HEK293T (cell line): ENCODE data around the gene GADD45B.
A peak's percentile ranks its signal among the peaks of the same experiment; 100 is the strongest.

Experiments used
- CTCF ChIA-PET: fragments of 350-600 bp; formaldehyde crosslinking; extraction: SDS; loops from one replicate; lab custom pipeline; 2021; ENCODE audit warnings: antibody characterized with exemption, inconsistent platforms; lab: Yijun Ruan, JAX
- POLR2A ChIA-PET: fragments of 350-600 bp; formaldehyde crosslinking; extraction: SDS; loops from one replicate; lab custom pipeline; 2020; ENCODE audit warnings: antibody characterized with exemption, inconsistent platforms; lab: Yijun Ruan, JAX
- DNase-seq: peaks from one replicate; pipeline ENCODE4 v3.0.0; 2012; ENCODE audit warnings: mixed read lengths; ENCODE audit errors: extremely low spot score
- ARNT ChIP-seq: fragments of 450-650 bp; IDR thresholded peaks from 2 replicates; pipeline ENCODE4 v1.6.1; 2017; ENCODE audit warnings: mild to moderate bottlenecking
- BHLHE40 ChIP-seq: fragments of 450-650 bp; IDR thresholded peaks from 2 replicates; pipeline ENCODE4 v1.6.1; 2016; ENCODE audit warnings: mild to moderate bottlenecking, moderate library complexity, borderline replicate concordance
- CTBP1 ChIP-seq: fragments of 450-650 bp; IDR thresholded peaks from 2 replicates; pipeline ENCODE4 v1.6.1; 2016; ENCODE audit warnings: borderline replicate concordance
- ELF4 ChIP-seq: fragments of 450-650 bp; IDR thresholded peaks from 2 replicates; pipeline ENCODE4 v1.6.1; 2017; ENCODE audit warnings: antibody characterized with exemption
- FOXA1 ChIP-seq: fragments of 450-650 bp; IDR thresholded peaks from 2 replicates; pipeline ENCODE4 v1.6.1; 2016; ENCODE audit warnings: mild to moderate bottlenecking
- FOXK2 ChIP-seq: fragments of 450-650 bp; IDR thresholded peaks from 2 replicates; pipeline ENCODE4 v1.6.1; 2016; ENCODE audit warnings: mild to moderate bottlenecking
- FOXM1 ChIP-seq: fragments of 450-650 bp; IDR thresholded peaks from 2 replicates; pipeline ENCODE4 v1.6.1; 2017; ENCODE audit warnings: mild to moderate bottlenecking, borderline replicate concordance
- HDGF ChIP-seq: fragments of 450-650 bp; IDR thresholded peaks from 2 replicates; pipeline ENCODE4 v1.6.1; 2017; ENCODE audit warnings: antibody characterized with exemption, borderline replicate concordance
- L3MBTL2 ChIP-seq: fragments of 450-650 bp; conservative IDR thresholded peaks from 2 replicates; pipeline ENCODE4 v1.6.1; 2016; ENCODE audit warnings: mild to moderate bottlenecking
- LEF1 ChIP-seq: fragments of 450-650 bp; IDR thresholded peaks from 2 replicates; pipeline ENCODE4 v1.6.1; 2017; ENCODE audit warnings: mild to moderate bottlenecking, borderline replicate concordance
- NFRKB ChIP-seq: fragments of 450-650 bp; IDR thresholded peaks from 2 replicates; pipeline ENCODE4 v1.6.1; 2016; ENCODE audit warnings: mild to moderate bottlenecking, moderate library complexity
- PKNOX1 ChIP-seq: fragments of 450-650 bp; IDR thresholded peaks from 2 replicates; pipeline ENCODE4 v1.6.1; 2016
- SP1 ChIP-seq: fragments of 450-650 bp; IDR thresholded peaks from 2 replicates; pipeline ENCODE4 v1.6.1; 2017
- SUZ12 ChIP-seq: fragments of 450-650 bp; IDR thresholded peaks from 2 replicates; pipeline ENCODE4 v1.6.1; 2016; ENCODE audit warnings: mild to moderate bottlenecking
- TARDBP ChIP-seq: fragments of 450-650 bp; IDR thresholded peaks from 2 replicates; pipeline ENCODE4 v1.6.1; 2016
- ZNF384 ChIP-seq: fragments of 450-650 bp; IDR thresholded peaks from 2 replicates; pipeline ENCODE4 v1.6.1; 2016

Gene GADD45B

GRCh38 chr19:2475702-2476450 is at the start of gene GADD45B:
Gene GADD45B, plus strand, starts transcription at chr19:2476127. Its CDS starts 232 bp downstream, at chr19:2476359.
- ChIA-PET POLR2A (interaction anchor here (0.6 to 6.2 kb wide), 59 partner anchors 8 to 599 kb away, joined by 3 to 151 read pairs (median 8); partner anchors contain the start of genes LMNB2, LSM7, SPPL2B and THOP1), CTCF (interaction anchor here (0.6 to 3.1 kb wide), 8 partner anchors 21 to 135 kb away, joined by 3 to 15 read pairs (median 4); no protein-coding TSS in a partner anchor)
- TF ChIP-seq SP1 = no peak
- TF ChIP-seq PKNOX1 = no peak
- no peak for TF ChIP-seq LEF1
- TF ChIP-seq HDGF = no peak
- TF ChIP-seq SUZ12 = no peak
- no peak for TF ChIP-seq NFRKB
- peak; percentile 98 for TF ChIP-seq ELF4
- TF ChIP-seq L3MBTL2 = no peak; the same call in 1 of the 2 replicates
- 0 out of 2 replicates have a peak, but pooled peaks have one; percentile 43 for TF ChIP-seq FOXM1
- TF ChIP-seq ZNF384 = peak; percentile 86
- DNase-seq = peak; percentile 99

- POLR2A ChIA-PET = interaction anchor here (0.9 to 3.6 kb wide), 8 partner anchors 16 to 61 kb away, joined by 3 to 22 read pairs (median 4); partner anchors contain the start of genes GADD45B and LMNB2
Measured at GRCh38 chr19:2426611-2427428, 49.1 kb upstream of the GADD45B start.

GRCh38 chr19:2427429-2428320 is 48.3 kb upstream of the GADD45B start, which contains the start of gene TIMM13:
Gene TIMM13, minus strand, starts transcription at chr19:2427586. Its CDS starts 53 bp downstream, at chr19:2427533.
- ChIA-PET CTCF (interaction anchor here (0.6 to 1.9 kb wide), 4 partner anchors 21 to 184 kb away, joined by 3 to 12 read pairs (median 4); no protein-coding TSS in a partner anchor), POLR2A (interaction anchor here (0.5 to 3.6 kb wide), 13 partner anchors 9 to 183 kb away, joined by 3 to 22 read pairs (median 3); partner anchors contain the start of genes GADD45B, LMNB2, LSM7 and SPPL2B)
- DNase-seq = peak; percentile 95
- TF ChIP-seq FOXM1 (no peak), ARNT (no peak), HDGF (no peak), ZNF384 (peak; percentile 88), ELF4 (peak; percentile 56; the same call in 1 of the 2 replicates), FOXK2 (peak; percentile 68; the same call in 1 of the 2 replicates), L3MBTL2 (no peak; the same call in none of the 2 replicates), PKNOX1 (no peak), FOXA1 (no peak), TARDBP (no peak)

More at GRCh38 chr19:2426611-2427428, 49.1 kb upstream of the GADD45B start:
- TF ChIP-seq TARDBP = no peak
- TF ChIP-seq L3MBTL2 = peak; percentile 96; the same call in 1 of the 2 replicates
- DNase-seq = peak; percentile 70
- CTCF ChIA-PET = interaction anchor here (0.6 to 1.1 kb wide), 2 partner anchors 20 to 36 kb away, joined by 3 to 5 read pairs; no protein-coding TSS in a partner anchor

GRCh38 chr19:2428321-2428690 is 47.6 kb upstream of the GADD45B start:
- CTCF ChIA-PET = interaction anchor here (1.1 to 1.9 kb wide), 3 partner anchors 22 to 183 kb away, joined by 3 to 12 read pairs (median 4); no protein-coding TSS in a partner anchor
- POLR2A ChIA-PET = interaction anchor here (0.5 to 3.6 kb wide), 12 partner anchors 9 to 183 kb away, joined by 3 to 22 read pairs (median 4); partner anchors contain the start of genes GADD45B, LMNB2, LSM7 and SPPL2B
- no peak for DNase-seq
- TF ChIP-seq HDGF = no peak
- no peak for TF ChIP-seq TARDBP
- TF ChIP-seq ELF4 = no peak
- no peak for TF ChIP-seq SP1
- no peak for TF ChIP-seq FOXA1
- TF ChIP-seq PKNOX1 = no peak
- TF ChIP-seq ARNT = no peak
- TF ChIP-seq FOXM1 = no peak
- no peak for TF ChIP-seq LEF1
- no peak for TF ChIP-seq CTBP1
- no peak for TF ChIP-seq L3MBTL2
- no peak for TF ChIP-seq NFRKB
- TF ChIP-seq SUZ12 = no peak
- no peak for TF ChIP-seq BHLHE40
- no peak for TF ChIP-seq FOXK2
- no peak for TF ChIP-seq ZNF384
